IPS-18c (cell line): ENCODE results near the gene GIPR.
"Not testable (repeated sequence)": the region's sequence is repeated elsewhere in the genome, so short reads cannot be mapped to it uniquely, and the experiment has no call there.

Experiments used
- H3K4me3 ChIP-seq: 2 replicates; pipeline ENCODE4 v1.7.0; 2013; ENCODE audit warnings: low read depth, mild to moderate bottlenecking, low read length, moderate library complexity; ENCODE audit not compliant: insufficient read depth
- H3K9me3 ChIP-seq: one replicate; pipeline ENCODE4 v1.6.1; 2013; ENCODE audit warnings: mild to moderate bottlenecking, low read length, moderate library complexity; ENCODE audit not compliant: control insufficient read depth, insufficient read depth

Gene GIPR, protein sequence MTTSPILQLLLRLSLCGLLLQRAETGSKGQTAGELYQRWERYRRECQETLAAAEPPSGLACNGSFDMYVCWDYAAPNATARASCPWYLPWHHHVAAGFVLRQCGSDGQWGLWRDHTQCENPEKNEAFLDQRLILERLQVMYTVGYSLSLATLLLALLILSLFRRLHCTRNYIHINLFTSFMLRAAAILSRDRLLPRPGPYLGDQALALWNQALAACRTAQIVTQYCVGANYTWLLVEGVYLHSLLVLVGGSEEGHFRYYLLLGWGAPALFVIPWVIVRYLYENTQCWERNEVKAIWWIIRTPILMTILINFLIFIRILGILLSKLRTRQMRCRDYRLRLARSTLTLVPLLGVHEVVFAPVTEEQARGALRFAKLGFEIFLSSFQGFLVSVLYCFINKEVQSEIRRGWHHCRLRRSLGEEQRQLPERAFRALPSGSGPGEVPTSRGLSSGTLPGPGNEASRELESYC

DNA sequence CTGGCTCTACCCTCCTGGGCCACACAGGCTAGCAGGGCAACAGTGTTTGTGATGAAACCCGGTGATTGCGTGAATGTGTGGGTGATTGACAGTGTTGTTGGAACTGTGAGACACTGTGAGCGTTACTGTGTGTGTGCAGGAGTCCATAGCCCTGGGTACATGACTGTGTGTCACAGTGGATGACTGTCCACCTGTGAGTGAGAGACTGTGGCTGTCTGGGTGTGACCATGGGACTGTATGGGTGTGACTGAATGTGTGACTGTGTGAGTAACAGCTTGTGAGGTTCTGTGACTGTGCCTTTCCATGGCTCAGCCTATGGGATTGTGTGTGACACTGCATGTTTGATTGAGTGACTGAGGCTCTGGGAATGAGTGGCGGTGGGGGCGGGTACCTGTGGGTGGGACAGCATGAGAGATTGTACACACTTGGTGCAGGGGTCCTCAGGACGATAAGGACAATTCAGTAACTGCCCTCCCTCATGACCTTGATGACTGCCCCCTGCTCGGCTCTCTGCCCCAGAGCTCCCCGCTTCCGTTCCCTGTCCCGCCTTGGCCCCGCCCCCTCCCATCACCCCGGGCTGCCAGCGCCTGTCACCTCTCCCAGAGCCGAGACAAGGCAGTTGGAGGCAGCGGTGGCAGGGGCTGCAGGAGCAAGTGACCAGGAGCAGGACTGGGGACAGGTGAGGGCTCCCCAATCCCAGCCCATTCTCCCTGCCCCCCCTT lies at the start of gene GIPR:
Gene GIPR, plus strand, starts transcription at position 602 of the 722 bp plus-strand sequence. CDS start 1,300 bp downstream, outside the sequence.
- Histone ChIP-seq H3K9me3 (no peaks in the 10 kb centered on the region), H3K4me3 (peak within 1 kb of the TSS; percentile 49)

DNA sequence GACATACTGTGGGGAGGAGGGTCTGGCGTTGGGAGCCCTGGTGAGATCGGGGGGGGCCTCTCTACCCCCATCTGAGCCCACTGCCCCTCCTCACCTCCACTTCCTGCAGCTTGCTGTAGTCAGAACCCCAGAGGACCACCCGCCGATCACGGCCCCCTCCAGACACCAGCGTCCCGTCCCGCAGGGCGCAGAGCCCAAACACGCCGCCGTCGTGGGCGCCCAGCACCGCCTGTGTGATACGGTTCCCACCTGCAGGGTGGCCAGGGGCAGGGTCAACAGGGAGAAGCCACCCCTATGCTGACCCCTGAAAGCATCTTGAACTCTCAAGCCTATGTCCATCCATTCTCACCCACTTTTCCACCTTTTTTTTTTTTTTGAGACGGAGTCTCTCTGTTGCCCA lies 46.6 kb upstream of the GIPR start:
- Histone ChIP-seq H3K9me3 (no peaks in the 10 kb centered on the region), H3K4me3 (no peak overlapping the region)

DNA sequence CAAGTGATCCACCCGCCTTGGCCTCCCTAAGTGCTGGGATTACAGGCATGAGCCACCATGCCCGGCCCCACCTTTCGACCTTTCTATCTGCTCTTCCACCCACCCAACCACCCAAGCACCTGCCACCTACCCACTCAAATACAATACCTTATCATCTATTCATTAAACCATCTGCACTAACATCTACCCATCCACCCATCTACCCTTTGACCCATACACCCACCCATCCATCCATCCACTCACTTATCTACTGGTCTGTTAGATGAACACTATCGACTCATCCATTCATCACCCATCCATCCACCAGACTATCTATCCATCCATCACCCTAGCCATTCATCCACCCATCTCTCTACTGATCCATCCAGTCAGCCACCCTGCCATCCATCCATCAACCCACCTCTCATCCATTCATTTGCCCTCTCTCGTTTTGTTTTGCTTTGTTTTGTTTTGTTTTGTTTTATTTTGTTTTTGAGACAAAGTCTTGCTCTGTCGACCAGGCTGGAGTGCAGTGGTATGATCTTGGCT lies 46.0 kb upstream of the GIPR start:
- H3K4me3 ChIP-seq, result no peak overlapping the region
- no peaks in the 10 kb centered on the region for H3K9me3 ChIP-seq

DNA sequence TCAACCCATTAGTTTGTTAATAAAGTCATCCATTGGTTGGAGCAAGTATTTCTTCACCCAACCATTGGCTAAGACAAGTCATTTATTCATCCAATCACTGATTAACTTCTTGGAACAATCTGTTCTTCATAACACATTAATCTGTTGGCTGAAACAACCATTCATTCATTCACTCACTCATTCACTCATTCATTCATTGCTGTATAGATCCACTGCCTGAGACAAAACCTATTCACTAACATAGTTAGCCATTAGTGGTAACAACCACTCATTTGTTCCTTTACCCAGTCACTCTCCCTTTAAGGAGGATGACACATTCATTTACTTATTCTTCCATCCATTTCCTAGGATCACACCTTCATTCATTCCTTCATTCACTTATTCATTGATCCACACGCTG lies 44.0 kb upstream of the GIPR start:
- H3K4me3 ChIP-seq, result no peak overlapping the region
- no peaks in the 10 kb centered on the region for H3K9me3 ChIP-seq

DNA sequence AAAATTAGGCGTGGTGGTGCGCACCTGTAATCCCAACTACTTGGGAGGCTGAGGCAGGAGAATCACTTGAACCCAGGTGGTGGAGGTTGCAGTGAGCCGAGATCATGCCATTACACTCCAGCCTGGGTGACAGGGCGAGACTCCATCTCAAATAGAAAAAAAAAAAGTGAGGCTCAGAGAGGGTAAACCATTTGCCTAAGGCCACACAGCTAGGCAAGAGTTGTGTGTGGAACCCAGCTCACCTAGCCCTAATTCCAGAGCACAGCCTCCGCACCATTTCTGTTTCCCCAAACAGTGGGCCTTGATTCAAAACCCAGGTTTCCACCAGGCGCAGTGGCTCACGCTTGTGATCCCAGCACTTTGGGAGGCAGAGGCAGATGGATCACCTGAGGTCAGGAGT lies 39.8 kb upstream of the GIPR start:
- not testable (repeated sequence) for H3K4me3 ChIP-seq, H3K9me3 ChIP-seq

DNA sequence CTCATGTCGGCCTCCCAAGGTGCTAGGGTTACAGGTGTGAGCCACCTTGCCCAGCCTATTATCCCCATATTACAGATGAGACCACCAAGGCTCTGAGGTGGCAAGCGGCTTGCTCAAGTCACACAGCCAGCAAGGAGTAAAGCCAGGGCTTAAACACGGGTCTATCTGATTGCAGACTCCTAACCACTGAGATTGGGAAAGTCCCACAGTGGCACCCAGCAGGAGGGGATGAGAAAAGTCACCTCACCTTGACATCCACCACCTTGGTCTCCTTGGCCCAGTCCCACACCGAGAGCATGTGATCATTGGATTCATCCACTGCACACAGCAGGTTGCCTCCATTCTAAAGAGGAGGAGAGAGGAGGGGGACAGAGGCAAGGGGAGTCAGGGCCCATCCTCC lies 38.3 kb upstream of the GIPR start:
- no peak overlapping the region for H3K4me3 ChIP-seq
- no peaks in the 10 kb centered on the region for H3K9me3 ChIP-seq

DNA sequence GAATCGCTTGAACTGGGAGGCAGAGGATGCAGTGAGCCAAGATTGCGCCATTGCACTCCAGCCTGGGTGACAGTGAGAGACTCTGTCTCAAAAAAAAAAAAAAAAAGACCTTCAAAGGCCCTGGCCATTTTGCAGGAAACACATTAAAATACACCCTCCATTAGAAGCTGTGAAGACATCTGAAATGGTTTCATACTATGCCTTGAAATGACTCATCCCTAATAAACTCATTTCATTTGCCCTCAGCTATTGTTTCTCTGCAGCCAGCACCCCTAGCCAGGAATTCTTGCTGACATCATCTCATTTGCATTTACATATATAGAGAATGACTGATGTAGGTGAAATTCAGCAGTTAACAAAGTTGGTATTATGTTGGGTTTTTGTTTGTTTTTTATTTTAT lies 37.6 kb upstream of the GIPR start:
- no peak overlapping the region for H3K4me3 ChIP-seq
- no peaks in the 10 kb centered on the region for H3K9me3 ChIP-seq

DNA sequence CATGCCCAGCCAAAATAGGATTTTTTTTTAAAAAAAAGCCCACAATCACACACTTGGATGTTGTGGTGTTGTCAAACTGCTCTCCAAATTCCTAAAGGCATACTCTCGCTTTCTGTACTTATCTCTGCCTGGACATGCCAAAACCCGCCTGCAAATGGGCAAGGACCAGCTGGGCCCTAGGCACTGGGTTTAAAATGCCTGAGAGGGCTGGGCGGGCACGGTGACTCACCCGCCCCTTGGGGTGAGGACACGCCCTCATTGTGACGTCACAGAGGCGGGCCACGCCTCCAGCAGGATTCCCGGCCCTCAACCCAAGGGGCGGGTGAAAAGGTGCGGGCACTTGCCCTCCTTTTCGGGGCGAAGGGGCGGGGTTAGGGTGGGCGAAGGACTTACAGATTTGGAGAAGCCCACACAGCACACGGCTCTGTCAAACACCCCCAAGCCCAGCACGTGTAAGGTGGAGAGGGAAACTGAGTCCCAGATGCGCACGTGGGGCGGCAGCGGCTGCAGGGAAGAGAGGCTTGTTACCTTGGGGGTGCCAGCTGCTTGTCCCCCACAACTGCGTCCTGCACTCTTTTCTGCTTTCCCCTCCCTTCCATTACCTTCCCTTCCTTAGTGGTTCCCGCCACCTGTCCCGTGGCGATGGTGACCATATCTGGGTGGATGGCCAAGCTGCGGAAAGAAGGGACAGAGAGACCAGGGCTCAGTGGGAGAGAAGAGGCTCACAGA lies 35.4 kb upstream of the GIPR start:
- H3K4me3 ChIP-seq, result peak overlapping the region; percentile 40; the same call in 1 of the 2 replicates
- H3K9me3 ChIP-seq, result no peaks in the 10 kb centered on the region

DNA sequence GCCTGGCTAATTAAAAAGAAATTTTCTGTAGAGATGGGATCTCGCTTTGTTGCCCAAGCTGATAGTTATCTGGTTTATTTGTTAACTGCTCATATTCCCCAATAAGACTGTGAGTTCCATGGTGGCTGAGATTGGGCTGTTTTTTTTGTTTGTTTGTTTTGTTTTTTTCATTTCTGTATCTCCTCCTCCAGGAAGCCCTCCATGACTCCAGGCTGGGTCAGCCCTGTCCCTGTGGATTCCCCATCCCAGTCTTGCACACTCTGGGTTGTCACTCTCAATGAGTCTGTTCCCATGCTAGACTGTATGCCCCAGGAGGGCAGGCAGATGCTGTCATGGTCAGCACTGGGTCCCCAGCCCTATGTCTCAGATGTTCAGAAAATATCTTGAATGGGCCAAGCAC lies 31.7 kb upstream of the GIPR start:
- H3K9me3 ChIP-seq, result no peaks in the 10 kb centered on the region
- no peak overlapping the region for H3K4me3 ChIP-seq

DNA sequence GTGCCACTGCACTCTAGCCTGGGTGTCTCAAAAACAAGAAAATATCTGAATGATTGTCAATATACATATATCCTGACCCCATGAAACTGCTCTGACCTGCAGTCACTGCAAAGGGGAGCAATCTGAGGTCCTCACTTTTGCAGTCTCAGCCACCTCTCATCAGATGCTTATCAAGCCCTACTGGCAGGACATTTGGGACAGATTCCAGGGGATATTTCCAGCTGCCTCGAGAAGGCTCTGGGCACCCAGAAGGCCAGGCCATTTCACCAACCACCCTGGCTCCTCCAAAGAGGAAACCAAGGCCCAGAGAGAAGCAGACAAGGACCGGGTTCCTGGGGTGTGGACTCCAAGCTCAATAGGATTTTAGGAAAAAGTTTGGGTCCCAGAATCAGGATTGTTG lies 31.1 kb upstream of the GIPR start:
- Histone ChIP-seq H3K4me3 (no peak overlapping the region), H3K9me3 (no peaks in the 10 kb centered on the region)

DNA sequence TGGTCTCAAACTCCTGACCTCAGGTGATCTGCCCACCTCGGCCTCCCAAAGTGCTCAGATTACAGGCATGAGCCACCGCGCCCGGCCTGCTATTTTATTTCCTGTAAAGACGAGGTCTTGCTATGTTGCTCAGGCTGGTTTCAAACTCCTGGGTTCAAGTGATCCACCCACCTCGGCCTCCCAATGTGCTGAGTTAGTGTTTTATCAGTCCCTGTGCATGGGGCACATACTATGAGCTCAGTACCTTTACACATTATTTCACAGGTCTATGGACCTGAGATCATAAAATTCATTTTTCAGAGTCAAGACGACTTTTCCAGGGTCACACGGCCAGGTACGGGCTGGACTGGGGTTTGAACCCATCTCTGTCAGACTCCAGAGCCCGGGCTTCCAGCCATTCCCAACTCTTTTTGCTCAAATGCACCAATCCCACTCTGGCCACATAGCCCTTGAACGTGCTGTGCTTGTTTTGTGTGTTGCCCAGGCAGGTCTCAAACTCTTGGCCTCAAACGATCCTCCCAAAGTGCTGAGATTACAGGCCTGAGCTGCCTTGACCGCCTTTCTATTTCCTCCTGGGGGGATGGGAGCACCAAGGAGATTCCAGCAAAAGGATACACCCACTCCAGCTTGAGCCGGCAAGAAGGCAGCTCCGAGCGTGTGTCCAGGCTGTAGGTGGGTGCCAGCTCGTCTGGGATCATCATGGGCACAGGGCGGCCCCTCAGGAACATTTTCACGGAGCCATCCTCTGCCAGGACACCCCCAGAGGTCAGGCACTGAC lies 29.9 kb upstream of the GIPR start:
- Histone ChIP-seq H3K9me3 (no peaks in the 10 kb centered on the region), H3K4me3 (peak overlapping the region; percentile 62; the same call in 1 of the 2 replicates)

DNA sequence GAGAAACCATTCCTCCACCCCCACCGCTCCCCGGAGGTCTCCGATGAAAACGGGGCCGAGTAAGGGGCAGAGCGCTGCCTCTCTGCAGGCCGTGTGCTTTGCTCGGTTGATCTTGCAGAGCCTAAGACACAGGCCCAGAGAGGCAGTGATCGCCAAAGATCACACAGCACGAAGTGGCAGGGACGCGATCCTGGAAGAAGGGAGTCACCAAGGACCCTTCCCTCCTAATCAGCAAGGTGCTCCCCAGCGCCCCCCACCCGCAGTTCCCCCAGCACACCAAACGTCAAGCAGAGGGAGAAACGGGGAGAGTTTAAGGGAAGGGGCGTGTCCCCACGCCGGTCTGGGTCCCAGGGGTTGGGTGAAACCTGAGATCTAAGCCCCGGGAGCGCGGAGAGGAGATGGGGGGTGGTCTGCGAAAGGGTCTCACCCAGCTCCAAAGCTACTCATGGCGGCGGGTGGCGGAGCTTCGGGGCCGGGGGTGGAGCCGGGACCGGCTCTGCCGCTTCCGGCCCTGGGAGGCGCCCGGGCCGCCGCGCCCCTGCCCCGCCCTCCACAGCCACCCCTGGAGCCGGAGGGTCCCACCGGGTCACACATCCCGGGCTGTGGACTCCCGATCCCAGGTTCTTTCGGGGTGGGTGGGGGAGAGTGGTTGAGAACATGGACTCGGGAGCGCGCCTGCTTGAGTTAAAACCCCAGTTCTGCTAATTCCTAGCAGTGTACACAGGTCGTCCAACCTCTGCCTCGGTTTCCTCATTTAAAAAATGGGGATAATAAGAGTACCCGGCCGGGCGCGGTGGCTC lies 28.9 kb upstream of the GIPR start, which contains the start of gene EML2:
Gene EML2, minus strand, starts transcription at position 468 of the 800 bp plus-strand sequence. Its CDS starts 21 bp downstream, at position 447.
- H3K4me3 ChIP-seq, result peak within 1 kb of the TSS; percentile 62
- H3K9me3 ChIP-seq, result no peaks in the 10 kb centered on the region

DNA sequence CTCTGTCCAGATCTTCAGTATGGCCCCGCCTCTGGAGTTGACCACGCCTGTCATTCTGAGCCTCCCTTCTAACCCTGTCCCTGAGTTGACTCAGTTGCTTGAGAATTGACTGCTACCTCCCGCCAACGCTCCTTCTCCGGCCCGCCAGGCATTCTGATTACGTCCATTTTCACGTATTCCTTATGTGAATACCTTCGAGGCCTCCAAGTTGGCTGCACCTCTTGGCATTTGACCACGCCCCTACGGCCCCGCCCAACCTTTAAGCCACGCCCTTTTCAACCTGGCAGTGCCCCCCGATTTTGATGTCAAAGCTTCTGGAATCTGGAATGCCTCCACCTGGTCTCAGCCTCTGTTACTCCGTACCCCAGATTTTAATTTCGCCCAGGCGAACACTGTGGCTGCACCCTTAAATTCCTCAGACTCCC lies 27.2 kb upstream of the GIPR start:
- Histone ChIP-seq H3K9me3 (no peaks in the 10 kb centered on the region), H3K4me3 (peak overlapping the region; percentile 54; the same call in 1 of the 2 replicates)

DNA sequence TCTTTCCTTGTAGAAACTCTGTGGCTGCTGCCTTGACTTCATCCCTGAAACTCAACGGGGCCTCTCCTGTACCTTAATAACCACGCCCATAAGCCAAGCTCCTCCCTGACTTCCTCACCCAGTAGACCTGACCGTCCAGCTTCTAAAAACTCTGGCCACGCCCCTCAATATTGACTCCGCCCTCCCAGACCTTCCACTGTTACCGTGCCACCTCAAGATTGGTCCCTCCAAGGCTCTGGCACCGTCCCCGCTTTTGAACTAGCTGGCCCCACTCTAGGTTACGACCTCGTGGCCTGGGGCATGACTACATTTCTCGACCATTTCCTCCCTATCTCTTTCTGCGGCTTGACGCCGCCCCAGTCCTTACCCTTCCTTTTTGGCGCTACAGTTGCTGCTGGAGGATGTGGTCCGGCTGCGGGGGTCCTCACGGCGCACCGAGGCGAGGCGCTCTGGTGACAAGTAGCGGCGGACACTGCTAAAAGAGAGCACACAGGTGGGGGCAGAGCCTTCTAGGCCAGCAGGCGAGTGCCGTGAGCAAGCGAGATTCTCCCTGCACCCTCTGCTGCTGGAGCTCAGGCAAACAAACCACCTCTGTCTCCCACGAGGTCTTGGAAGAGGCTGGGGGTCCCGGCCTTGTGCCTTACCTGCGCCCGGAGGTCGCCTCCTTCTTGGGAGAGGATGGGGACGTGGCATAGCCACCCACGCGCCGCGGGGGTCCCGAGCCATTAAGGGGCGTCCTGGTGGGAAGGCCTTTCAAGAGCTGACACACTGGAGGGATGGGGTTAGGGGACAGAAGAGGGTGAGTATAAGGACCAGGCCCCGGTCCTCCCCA lies 26.5 kb upstream of the GIPR start:
- no peaks in the 10 kb centered on the region for H3K9me3 ChIP-seq
- peak overlapping the region; percentile 54 for H3K4me3 ChIP-seq
